GM12864 (cell line): ENCODE measurements around the gene CIPC.

Experiments used
- DNase-seq: peaks from one replicate; pipeline ENCODE4 v3.0.0-alpha.2; 2011; ENCODE audit warnings: low read depth
- H3K4me3 ChIP-seq: 2 replicates; pipeline ENCODE4 v1.5.1; 2011; ENCODE audit warnings: mild to moderate bottlenecking, low read depth, low read length, control low read depth
- CTCF ChIP-seq: IDR thresholded peaks from 2 replicates; pipeline ENCODE4 v1.5.1; 2011; ENCODE audit warnings: low read depth, mild to moderate bottlenecking, moderate library complexity, low read length, control low read depth, inconsistent platforms; ENCODE audit errors: missing control alignments

CIPC gene

GRCh38 chr14:77133720-77134338 lies 35.8 kb downstream of the CIPC start:
- no peak for DNase-seq
- no peak for TF ChIP-seq CTCF
- H3K4me3 ChIP-seq, result no peak overlapping the region

GRCh38 chr14:77139022-77139421 lies 41.0 kb downstream of the CIPC start:
- H3K4me3 ChIP-seq, result no peak overlapping the region
- TF ChIP-seq CTCF, result no peak
- no peak for DNase-seq

- DNase-seq, result no peak
- peak; percentile 57 for TF ChIP-seq CTCF
- H3K4me3 ChIP-seq, result no peak overlapping the region
Observed at GRCh38 chr14:77139540-77140358, 41.7 kb downstream of the CIPC start.

GRCh38 chr14:77140359-77141213 lies 42.5 kb downstream of the CIPC start:
- no peak overlapping the region for H3K4me3 ChIP-seq
- DNase-seq, result no peak
- no peak for TF ChIP-seq CTCF

- peak; percentile 38 for TF ChIP-seq CTCF
- no peak within 1 kb of the TSS for H3K4me3 ChIP-seq
- DNase-seq, result no peak
Observed at GRCh38 chr14:77141214-77142004, 43.4 kb downstream of the CIPC start, which contains the start of gene ZDHHC22. TSS of gene ZDHHC22 (minus strand) at chr14:77141791. CDS start at chr14:77139738, 2,053 bp downstream.
